ENCODE data around the gene FKBP8. TPM values are rescaled to one million over a fixed set of nuclear protein-coding genes. Genes with fewer than 3 reads are reported as not detected.
A peak's percentile ranks its signal among the peaks of the same experiment; 100 is the strongest.

Gene FKBP8
- total RNA-seq, 1 donor from 2014 or later: 167 TPM

DNA sequence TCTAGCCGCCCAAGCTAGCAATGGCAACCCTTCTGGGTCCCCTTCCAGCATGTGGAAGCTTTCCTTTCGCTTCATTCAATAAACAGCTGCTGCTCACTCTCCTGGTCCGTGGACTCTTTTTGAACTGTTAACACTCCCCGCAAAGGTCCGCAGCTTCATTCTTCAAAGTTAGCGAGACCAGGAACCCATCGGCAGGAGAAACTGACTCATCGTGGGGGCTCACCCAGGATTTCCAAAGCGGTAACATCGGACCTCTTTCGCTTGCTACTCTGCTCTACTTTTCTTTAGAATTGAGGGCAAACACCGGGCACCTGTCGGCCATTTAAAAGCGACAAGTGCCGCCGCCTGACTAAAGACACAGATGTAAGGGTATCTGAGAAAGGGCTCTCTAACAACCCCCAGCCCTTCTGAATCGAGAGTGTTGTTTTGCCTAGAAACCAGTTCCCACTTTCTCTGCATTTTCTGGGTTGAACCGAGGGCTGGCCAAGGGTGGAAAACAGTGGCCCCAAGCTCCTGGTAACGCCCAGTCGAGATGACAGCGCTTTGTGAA, 34.1 kb upstream of the FKBP8 start:
- Mint-ChIP-seq H3K4me1 (ENCODE audit: low read depth) (peaks cover 23% of the 10 kb centered on the region), H3K27ac (no peak overlapping the region), H3K27me3 (ENCODE audit: insufficient read depth) (no peaks in the 10 kb centered on the region), H3K4me3 (no peak overlapping the region), H3K9me3 (no peaks in the 10 kb centered on the region), H3K36me3 (ENCODE audit: low read depth) (peaks cover 46% of the 10 kb centered on the region)
- intact Hi-C loops (cut with micrococcal nuclease): no loop called here
- DNase-seq (ENCODE audit: low spot score): no peak

DNA sequence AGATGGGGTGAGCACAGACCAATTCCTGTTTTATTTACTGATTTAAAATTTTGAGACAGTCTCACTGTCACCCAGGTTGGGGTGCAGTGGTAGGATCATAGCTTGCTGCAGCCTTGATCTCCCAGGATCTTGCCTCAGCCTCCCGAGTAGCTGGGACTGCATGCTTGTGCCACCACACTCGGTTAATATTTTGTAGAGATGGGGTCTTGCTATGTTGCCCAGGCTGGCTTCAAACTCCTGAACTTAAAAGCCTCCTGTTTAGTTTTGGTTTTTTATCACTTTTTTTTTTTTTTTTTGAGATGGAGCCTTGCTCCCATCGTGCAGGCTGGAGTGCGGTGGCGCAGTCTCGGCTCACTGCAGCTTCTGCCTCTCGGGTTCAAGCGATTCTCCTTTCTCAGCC, 33.0 kb upstream of the FKBP8 start:
- no peak for DNase-seq (ENCODE audit: low spot score)
- Mint-ChIP-seq H3K36me3 (ENCODE audit: low read depth) (peaks cover 49% of the 10 kb centered on the region), H3K9me3 (no peaks in the 10 kb centered on the region), H3K27me3 (ENCODE audit: insufficient read depth) (no peaks in the 10 kb centered on the region), H3K27ac (no peak overlapping the region), H3K4me3 (no peak overlapping the region), H3K4me1 (ENCODE audit: low read depth) (peaks cover 28% of the 10 kb centered on the region)
- intact Hi-C loops (cut with micrococcal nuclease): no loop called here

GRCh38 chr19:18574691-18575291, 31.4 kb upstream of the FKBP8 start:
- intact Hi-C loops (cut with micrococcal nuclease): loop anchor here (5.0 kb wide), 3 partner anchors 63 to 258 kb away; partner anchors contain the start of genes KLHL26 and UPF1
- Mint-ChIP-seq H3K36me3 (ENCODE audit: low read depth) (peaks cover 54% of the 10 kb centered on the region), H3K4me3 (peak overlapping the region; percentile 15), H3K27ac (no peak overlapping the region), H3K27me3 (ENCODE audit: insufficient read depth) (no peaks in the 10 kb centered on the region), H3K4me1 (ENCODE audit: low read depth) (peaks cover 32% of the 10 kb centered on the region), H3K9me3 (no peaks in the 10 kb centered on the region)
- no peak for DNase-seq (ENCODE audit: low spot score)

- H3K4me3 Mint-ChIP-seq: peak within 1 kb of the TSS; percentile 91
- peaks cover 27% of the 10 kb centered on the region for H3K4me1 Mint-ChIP-seq (ENCODE audit: low read depth)
- intact Hi-C loops (cut with micrococcal nuclease): loop anchor here (1.0 to 5.0 kb wide), 8 partner anchors 14 to 348 kb away; partner anchors contain the start of genes COPE, DDX49, ELL and KLHL26
- peak; percentile 99 for DNase-seq (ENCODE audit: low spot score)
- H3K27me3 Mint-ChIP-seq (ENCODE audit: insufficient read depth): no peaks in the 10 kb centered on the region
- peak within 1 kb of the TSS; percentile 98 for H3K27ac Mint-ChIP-seq
- no peaks in the 10 kb centered on the region for H3K9me3 Mint-ChIP-seq
- H3K36me3 Mint-ChIP-seq (ENCODE audit: low read depth): peaks cover 52% of the 10 kb centered on the region
Observed at GRCh38 chr19:18571564-18572344, 28.4 kb upstream of the FKBP8 start, which contains the start of gene UBA52. UBA52 (plus strand) TSS chr19:18571857; CDS start chr19:18573301, 1,444 bp downstream.

DNA sequence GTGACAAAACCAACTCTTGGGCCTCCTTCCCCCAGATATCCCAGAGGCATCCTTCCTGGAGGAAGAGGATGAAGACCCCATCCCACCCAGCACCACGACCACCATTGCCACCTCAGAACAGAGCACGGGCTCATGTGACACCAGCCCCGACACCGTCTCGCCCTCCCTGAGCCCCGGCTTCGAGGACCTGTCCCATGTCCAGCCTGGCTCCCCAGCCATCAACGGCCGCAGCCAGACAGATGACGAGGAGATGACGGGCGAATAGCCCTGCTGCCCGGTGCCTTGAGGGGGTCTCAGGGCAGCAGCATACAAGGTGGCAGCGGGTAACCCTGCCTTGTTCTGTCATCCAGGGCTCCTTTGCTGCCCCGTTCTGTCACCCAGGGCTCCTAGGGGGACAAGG, 25.0 kb upstream of the FKBP8 start:
- intact Hi-C loops (cut with micrococcal nuclease): no loop called here
- Mint-ChIP-seq H3K9me3 (no peaks in the 10 kb centered on the region), H3K4me1 (ENCODE audit: low read depth) (peaks cover 18% of the 10 kb centered on the region), H3K27ac (no peak overlapping the region), H3K36me3 (ENCODE audit: low read depth) (peaks cover 37% of the 10 kb centered on the region), H3K27me3 (ENCODE audit: insufficient read depth) (no peaks in the 10 kb centered on the region), H3K4me3 (no peak overlapping the region)
- DNase-seq (ENCODE audit: low spot score): no peak

DNA sequence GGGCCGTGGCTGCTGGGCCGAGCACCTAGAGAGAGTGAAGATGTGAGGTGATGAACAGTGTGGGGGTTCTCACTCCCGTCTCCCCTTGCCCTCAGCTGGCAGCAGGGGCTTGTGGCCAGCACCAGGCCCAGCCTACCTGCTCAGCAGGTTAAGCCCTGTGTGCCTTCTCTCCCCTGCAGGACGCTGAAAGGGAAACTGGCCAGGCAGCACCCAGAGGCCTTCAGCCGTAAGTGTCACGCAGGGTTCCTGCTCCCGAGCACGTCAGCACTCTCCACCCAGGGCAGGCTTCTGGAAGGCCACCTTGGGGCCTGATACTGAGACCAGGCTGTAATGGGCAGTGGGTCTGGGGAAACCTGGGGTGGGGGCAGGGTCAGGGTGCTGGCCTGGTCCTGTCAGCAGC, 23.6 kb upstream of the FKBP8 start:
- H3K27ac Mint-ChIP-seq: no peak overlapping the region
- H3K9me3 Mint-ChIP-seq: no peaks in the 10 kb centered on the region
- no peak overlapping the region for H3K4me3 Mint-ChIP-seq
- peaks cover 6% of the 10 kb centered on the region for H3K4me1 Mint-ChIP-seq (ENCODE audit: low read depth)
- DNase-seq (ENCODE audit: low spot score): no peak
- intact Hi-C loops (cut with micrococcal nuclease): no loop called here
- no peaks in the 10 kb centered on the region for H3K27me3 Mint-ChIP-seq (ENCODE audit: insufficient read depth)
- H3K36me3 Mint-ChIP-seq (ENCODE audit: low read depth): peaks cover 32% of the 10 kb centered on the region

- H3K27me3 Mint-ChIP-seq (ENCODE audit: insufficient read depth): no peaks in the 10 kb centered on the region
- no peak overlapping the region for H3K4me3 Mint-ChIP-seq
- intact Hi-C loops (cut with micrococcal nuclease): no loop called here
Observed at GRCh38 chr19:18562086-18562485, 18.7 kb upstream of the FKBP8 start.

GRCh38 chr19:18559685-18560084, 16.3 kb upstream of the FKBP8 start:
- Mint-ChIP-seq H3K4me3 (peak overlapping the region; percentile 93), H3K27ac (peak overlapping the region; percentile 55), H3K9me3 (no peaks in the 10 kb centered on the region), H3K4me1 (ENCODE audit: low read depth) (peaks cover 20% of the 10 kb centered on the region), H3K27me3 (ENCODE audit: insufficient read depth) (no peaks in the 10 kb centered on the region), H3K36me3 (ENCODE audit: low read depth) (peaks cover 24% of the 10 kb centered on the region)
- intact Hi-C loops (cut with micrococcal nuclease): loop anchor here (5.0 kb wide), 2 partner anchors 273 to 633 kb away; partner anchors contain the start of genes BORCS8, RFXANK and UPF1
- DNase-seq (ENCODE audit: low spot score): no peak

More at GRCh38 chr19:18562086-18562485, 18.7 kb upstream of the FKBP8 start:
- Mint-ChIP-seq H3K36me3 (ENCODE audit: low read depth) (peaks cover 25% of the 10 kb centered on the region), H3K9me3 (no peaks in the 10 kb centered on the region), H3K4me1 (ENCODE audit: low read depth) (peaks cover 20% of the 10 kb centered on the region), H3K27ac (no peak overlapping the region)
- no peak for DNase-seq (ENCODE audit: low spot score)

GRCh38 chr19:18558604-18559003, 15.2 kb upstream of the FKBP8 start:
- H3K27ac Mint-ChIP-seq: peak overlapping the region; percentile 92
- H3K36me3 Mint-ChIP-seq (ENCODE audit: low read depth): peaks cover 18% of the 10 kb centered on the region
- H3K27me3 Mint-ChIP-seq (ENCODE audit: insufficient read depth): no peaks in the 10 kb centered on the region
- no peaks in the 10 kb centered on the region for H3K9me3 Mint-ChIP-seq
- H3K4me3 Mint-ChIP-seq: peak overlapping the region; percentile 93
- DNase-seq (ENCODE audit: low spot score): no peak
- intact Hi-C loops (cut with micrococcal nuclease): loop anchor here (5.0 kb wide), 2 partner anchors 274 to 634 kb away; partner anchors contain the start of genes BORCS8, RFXANK and UPF1
- H3K4me1 Mint-ChIP-seq (ENCODE audit: low read depth): peaks cover 20% of the 10 kb centered on the region

GRCh38 chr19:18558202-18558555, 14.8 kb upstream of the FKBP8 start:
- no peak for DNase-seq (ENCODE audit: low spot score)
- H3K9me3 Mint-ChIP-seq: no peaks in the 10 kb centered on the region
- peak overlapping the region; percentile 92 for H3K27ac Mint-ChIP-seq
- H3K36me3 Mint-ChIP-seq (ENCODE audit: low read depth): peaks cover 16% of the 10 kb centered on the region
- H3K4me1 Mint-ChIP-seq (ENCODE audit: low read depth): peaks cover 20% of the 10 kb centered on the region
- peak overlapping the region; percentile 93 for H3K4me3 Mint-ChIP-seq
- intact Hi-C loops (cut with micrococcal nuclease): loop anchor here (5.0 kb wide), 2 partner anchors 274 to 634 kb away; partner anchors contain the start of genes BORCS8, RFXANK and UPF1
- H3K27me3 Mint-ChIP-seq (ENCODE audit: insufficient read depth): no peaks in the 10 kb centered on the region

GRCh38 chr19:18557411-18558201, 14.2 kb upstream of the FKBP8 start, which contains the start of gene KXD1:
KXD1 (plus strand) TSS chr19:18557870; CDS start chr19:18562057, 4,187 bp downstream.
- Mint-ChIP-seq H3K9me3 (no peaks in the 10 kb centered on the region), H3K27me3 (ENCODE audit: insufficient read depth) (no peaks in the 10 kb centered on the region), H3K4me3 (peak within 1 kb of the TSS; percentile 93), H3K36me3 (ENCODE audit: low read depth) (peaks cover 12% of the 10 kb centered on the region), H3K4me1 (ENCODE audit: low read depth) (peaks cover 20% of the 10 kb centered on the region), H3K27ac (peak within 1 kb of the TSS; percentile 92)
- peak; percentile 98 for DNase-seq (ENCODE audit: low spot score)
- intact Hi-C loops (cut with micrococcal nuclease): loop anchor here (1.0 to 5.0 kb wide), 8 partner anchors 13 to 635 kb away; partner anchors contain the start of genes BORCS8, COPE, DDX49 and ELL

GRCh38 chr19:18551631-18552030, 8.3 kb upstream of the FKBP8 start:
- Mint-ChIP-seq H3K36me3 (ENCODE audit: low read depth) (no peaks in the 10 kb centered on the region), H3K27ac (no peak overlapping the region), H3K9me3 (no peaks in the 10 kb centered on the region), H3K27me3 (ENCODE audit: insufficient read depth) (peaks cover 10% of the 10 kb centered on the region), H3K4me3 (no peak overlapping the region), H3K4me1 (ENCODE audit: low read depth) (no peaks in the 10 kb centered on the region)
- intact Hi-C loops (cut with micrococcal nuclease): no loop called here
- DNase-seq (ENCODE audit: low spot score): no peak
